Dermis microvascular lymphatic vessel endothelial cell (primary cell): Measurements from ENCODE around the gene EDC3. TPM values are rescaled to one million over a fixed set of nuclear protein-coding genes. Genes with fewer than 3 reads are reported as not detected.
"Not testable (repeated sequence)": the region's sequence is repeated elsewhere in the genome, so short reads cannot be mapped to it uniquely, and the experiment has no call there.

Source experiments
- DNase-seq, 2 donors: peaks; one replicate each; pipeline versions ENCODE4 v3.0.0 to v3.0.0-alpha.2; 2010; ENCODE audit warnings: low read depth in 2 of 2
- total RNA-seq: library from RNA; depleted of rRNA; stranded (reverse); fragments of >200 nt; gene quantifications from 2 replicates; pipeline ENCODE4 v1.2.1, GENCODE V29; 2014

EDC3 gene
- total RNA-seq, 1 donor from 2014 or later: 13.0 TPM

DNA sequence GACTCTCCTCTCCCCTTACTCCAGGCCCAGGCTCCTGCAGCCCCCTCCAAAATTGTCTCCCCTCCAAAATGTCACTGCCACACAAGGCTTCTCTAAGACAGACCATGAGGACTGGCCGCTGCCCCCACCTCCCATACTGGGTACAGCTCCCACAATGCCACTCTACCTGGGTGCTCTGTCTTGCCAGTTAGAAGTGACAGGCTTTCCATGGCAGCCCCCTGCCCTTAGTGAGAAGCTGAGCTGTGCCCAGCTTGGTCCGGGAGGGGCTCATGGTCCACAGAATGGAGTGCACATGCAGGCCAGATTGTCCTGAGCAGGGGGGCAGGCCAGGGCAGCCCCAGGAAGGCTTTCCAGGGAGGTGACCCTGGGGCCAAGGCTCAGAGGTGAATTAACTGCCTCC is 83.1 kb downstream of the EDC3 start:
- no peak for DNase-seq

DNA sequence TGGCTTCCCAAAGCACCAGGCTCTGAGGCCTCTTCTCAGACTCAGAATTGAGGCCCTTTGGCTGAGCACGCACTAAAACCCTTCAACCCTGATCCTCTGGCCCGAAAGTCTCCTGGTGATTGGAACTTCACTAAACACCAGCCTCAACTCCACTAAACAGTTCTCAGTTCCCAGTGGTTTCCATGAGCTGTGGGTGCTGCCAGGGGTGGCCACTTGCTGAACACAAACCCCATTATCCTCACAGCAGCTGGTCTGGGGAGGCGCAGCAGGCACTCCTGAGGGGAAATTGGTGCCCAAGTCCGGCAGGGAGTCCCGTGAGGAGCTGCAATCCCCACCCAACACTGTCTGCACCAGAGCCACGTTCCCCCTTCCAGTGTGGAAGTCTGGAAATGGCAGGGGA is 84.0 kb downstream of the EDC3 start:
- no peak for DNase-seq

DNA sequence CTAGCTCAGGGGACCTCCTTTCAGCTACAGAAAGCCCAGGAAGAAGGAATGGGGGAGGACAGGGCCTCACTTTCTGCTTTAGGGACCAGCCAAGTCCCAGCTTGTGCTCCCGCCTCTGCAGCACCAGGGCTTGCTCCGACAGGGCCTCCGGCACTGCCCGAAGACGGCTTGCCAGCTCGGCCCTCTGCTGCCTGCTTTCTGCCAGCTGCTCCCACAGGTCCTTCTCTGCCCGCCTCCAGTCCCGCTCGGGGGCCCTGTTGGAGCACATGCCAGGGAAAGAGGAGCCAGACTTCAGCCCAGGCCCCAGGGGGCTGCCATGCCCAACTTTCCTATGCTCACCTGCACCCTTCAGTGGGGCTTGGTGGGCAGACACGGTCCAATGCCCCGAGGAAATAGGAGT is 84.5 kb downstream of the EDC3 start:
- no peak for DNase-seq

DNA sequence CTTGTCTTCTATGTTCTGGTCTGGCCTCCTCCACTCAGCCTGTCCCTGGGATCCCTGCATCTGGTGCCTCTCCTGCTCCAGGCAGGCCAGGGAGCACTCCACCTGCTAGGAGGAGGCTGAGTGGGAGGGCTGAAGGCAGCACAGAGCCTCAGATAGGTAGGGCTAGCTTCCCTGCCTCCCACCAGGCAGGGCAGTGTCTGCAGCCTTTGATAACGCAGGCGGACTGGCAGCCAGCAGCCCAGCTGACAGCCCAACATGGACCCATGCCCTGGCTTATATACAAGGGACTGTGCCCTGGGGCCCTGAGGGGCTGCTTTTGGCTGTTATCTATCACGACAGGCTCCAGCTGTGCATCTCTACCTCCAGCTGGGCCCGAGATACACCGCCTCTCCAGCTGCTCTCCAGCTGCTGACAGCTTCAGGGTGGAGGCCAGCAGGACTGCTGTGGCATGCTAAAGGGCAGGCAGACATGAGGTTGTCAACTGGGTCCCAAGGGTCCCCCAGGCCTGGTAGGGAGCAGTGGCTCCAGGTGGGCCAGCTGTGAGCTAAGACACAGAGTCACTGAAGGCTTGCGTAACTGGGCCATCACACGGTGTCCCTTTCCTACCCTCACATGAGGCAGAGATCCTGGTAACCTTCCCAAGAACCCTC is 85.4 kb downstream of the EDC3 start:
- DNase-seq: no peak

GRCh38 chr15:74609938-74610301 is 85.9 kb downstream of the EDC3 start:
- DNase-seq: no peak

DNA sequence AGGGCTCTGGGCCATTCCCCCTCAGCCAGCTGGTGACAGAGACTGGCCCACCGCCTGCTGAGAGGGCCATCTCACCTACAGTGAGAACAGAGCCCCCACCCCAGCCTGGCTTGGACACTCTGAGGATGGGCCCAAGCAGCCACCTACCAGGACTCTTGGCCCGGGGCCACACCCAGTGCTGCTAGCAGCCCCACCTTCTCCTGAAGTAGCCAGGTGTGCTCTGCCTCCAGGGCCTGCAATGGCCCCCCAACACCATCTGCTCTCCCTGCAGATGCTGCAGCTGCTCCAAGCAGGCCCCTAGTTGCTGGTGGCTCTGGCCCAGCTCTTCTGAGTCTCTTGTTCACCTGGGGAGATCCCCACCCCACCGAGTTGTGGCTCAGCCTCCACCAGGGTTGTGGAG is 87.0 kb downstream of the EDC3 start:
- no peak for DNase-seq

- DNase-seq: no peak
Observed at GRCh38 chr15:74605795-74606150, 90.1 kb downstream of the EDC3 start.

GRCh38 chr15:74604983-74605794 is 90.6 kb downstream of the EDC3 start:
- DNase-seq: peak in 1 of 2 donors; percentile 18

GRCh38 chr15:74603789-74604705 is 91.8 kb downstream of the EDC3 start:
- no peak for DNase-seq

- no peak for DNase-seq
Observed at GRCh38 chr15:74603026-74603788, 92.6 kb downstream of the EDC3 start.

DNA sequence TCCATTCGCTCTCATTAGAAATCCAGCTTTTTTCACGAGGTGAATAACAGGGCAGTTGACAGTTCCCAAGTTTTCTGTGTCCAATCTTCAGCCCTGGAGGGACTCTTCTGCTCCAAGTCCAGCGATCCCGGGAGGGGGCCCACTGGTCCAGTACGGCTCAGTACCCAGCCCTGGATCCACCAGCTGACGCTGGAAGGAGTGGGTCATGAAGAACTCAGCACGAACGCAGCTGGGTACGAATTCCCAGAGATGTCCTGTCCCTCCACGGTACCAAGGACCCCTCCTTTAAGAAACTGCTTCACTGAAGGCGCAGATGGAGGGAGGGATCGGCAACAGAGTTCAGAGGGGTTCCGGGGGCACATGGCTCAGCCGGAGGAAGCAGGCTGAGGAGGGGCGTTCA is 96.7 kb downstream of the EDC3 start:
- no peak for DNase-seq

GRCh38 chr15:74598126-74598842 is 97.5 kb downstream of the EDC3 start:
- peak; percentile 56 to 86 for DNase-seq

- DNase-seq: not testable (repeated sequence)
Observed at GRCh38 chr15:74597146-74597705, 98.6 kb downstream of the EDC3 start.

DNA sequence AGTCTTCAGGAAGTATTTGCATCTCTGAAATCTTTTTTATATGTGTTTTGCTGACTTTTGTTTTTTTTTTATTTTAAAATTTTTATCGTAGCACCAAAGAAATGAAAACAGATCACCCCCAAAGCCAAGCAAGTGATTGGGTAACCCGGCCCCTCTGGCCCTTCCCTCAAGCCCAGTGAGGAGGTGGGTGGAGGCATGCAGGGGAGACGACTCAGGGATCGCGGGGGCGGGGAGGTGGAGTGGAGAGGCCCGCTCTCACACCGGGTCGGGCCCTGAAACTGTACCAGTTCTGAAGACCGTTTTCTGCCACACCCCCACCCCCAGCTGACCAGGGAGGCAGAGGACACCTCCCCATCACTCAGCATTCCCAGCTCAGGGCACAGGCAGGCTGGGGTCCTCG is 99.1 kb downstream of the EDC3 start:
- not testable (repeated sequence) for DNase-seq

DNA sequence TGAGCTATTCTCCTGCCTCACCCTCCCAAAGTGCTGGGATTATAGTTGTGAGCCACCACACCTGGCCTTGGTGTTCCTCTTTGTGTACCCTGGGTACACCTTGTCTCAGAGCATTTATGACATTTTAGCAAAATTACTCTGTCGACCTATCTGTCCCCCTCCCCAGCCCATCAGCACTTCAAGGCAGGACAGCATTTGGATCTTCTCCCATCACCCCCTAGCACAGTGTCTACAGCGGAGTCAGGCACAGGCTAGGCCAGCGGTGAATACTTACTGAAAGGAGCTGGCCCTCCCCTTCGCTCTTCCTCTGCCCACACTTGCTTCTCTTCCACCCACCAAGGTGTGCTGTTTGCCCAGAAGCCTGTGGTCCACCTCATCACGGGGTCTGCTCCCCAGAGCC is 100.6 kb downstream of the EDC3 start:
- DNase-seq: no peak

DNA sequence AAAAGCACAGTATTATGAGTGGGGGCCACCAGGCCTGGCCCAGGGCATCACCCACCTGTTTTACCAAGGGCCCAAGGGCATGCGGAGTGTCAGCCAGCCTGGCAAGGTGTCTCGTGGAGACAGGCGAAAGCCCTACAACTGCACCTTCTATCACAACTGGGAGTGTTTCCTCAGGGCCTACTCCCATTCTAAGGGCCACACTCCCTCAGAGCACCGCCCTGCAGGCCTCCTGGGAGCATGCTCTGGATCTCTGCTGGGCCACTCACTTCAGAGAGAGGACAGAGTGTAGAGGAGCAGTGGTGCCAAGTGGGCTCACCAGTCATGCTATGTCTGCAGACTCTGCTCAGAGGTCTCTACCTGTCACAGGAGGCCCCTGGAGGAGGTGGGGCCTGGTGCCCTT is 101.4 kb downstream of the EDC3 start:
- no peak for DNase-seq

- no peak for DNase-seq
Observed at GRCh38 chr15:74593122-74593521, 102.7 kb downstream of the EDC3 start.

DNA sequence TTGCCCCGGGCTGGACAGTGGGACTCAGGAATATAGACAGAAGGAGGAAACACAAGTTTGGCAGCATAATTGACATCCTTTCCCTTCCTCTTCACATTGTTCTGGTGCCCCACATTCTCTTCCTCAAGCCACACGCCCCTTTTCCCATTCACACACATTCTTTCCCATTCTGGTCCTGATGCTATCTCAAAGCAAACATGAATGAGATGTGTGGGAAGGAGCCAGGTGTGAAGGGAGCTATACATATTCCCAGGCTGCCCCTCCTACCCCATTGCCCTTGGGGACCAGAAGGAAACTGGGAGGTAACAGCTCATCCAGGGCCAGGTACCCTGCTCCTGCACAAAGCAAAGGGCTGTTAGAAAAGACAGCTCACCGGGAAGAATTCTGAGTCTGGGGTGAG is 103.6 kb downstream of the EDC3 start:
- DNase-seq: no peak

DNA sequence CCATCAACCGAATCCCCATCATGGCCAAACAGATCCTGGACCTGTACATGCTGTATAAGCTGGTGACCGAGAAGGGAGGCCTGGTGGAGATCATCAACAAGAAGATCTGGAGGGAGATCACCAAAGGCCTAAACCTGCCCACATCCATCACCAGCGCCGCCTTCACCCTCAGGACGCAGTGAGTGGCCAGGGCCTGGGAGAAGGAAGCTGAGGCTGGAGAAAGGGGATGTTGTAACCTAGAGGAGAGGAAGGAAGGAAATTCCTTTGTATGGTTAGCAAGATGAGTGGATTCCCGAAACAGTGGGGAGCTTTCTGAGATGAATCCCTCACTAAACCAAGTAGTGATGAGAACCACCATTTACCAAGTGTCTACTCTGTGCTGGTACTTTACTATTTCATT is 106.0 kb downstream of the EDC3 start:
- peak in 1 of 2 donors; percentile 20 for DNase-seq

GRCh38 chr15:74585857-74586256 is 110.0 kb downstream of the EDC3 start:
- DNase-seq: no peak

- no peak for DNase-seq
Observed at GRCh38 chr15:74585191-74585590, 110.6 kb downstream of the EDC3 start.
